22Rv1 (cell line): Measurements from ENCODE around the gene ATP5MK.

Experiments used
- CTCF ChIP-seq: fragments of 450-650 bp; IDR thresholded peaks from 2 replicates; pipeline ENCODE4 v1.5.1; 2017; ENCODE audit warnings: mild to moderate bottlenecking
- ZFX ChIP-seq: fragments of 450-650 bp; IDR thresholded peaks from 2 replicates; pipeline ENCODE4 v1.6.1; 2017; ENCODE audit warnings: antibody characterized with exemption, borderline replicate concordance

DNA sequence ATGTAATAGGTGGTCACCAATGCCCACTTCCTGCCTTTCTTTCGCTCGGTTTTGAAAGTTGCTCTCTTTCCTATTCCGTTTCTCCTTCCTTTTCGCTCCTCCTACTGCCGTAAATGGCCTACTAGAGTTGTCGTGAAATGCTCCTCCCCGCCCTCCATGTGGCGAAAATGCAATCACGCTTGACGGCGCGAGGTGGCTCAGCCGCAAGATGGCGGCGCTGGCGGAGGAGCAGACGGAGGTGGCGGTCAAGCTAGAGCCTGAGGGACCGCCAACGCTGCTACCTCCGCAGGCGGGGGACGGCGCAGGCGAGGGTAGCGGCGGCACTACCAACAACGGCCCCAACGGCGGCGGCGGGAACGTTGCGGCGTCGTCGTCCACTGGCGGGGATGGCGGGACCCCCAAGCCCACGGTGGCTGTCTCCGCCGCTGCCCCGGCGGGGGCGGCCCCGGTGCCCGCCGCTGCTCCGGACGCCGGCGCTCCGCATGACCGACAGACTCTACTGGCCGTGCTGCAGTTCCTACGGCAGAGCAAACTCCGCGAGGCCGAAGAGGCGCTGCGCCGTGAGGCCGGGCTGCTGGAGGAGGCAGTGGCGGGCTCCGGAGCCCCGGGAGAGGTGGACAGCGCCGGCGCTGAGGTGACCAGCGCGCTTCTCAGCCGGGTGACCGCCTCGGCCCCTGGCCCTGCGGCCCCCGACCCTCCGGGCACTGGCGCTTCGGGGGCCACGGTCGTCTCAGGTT, 28.3 kb downstream of the ATP5MK start, which contains the start of gene TAF5:
- TF ChIP-seq CTCF (no peak), ZFX (no peak)
